ENCODE results near the gene RSPRY1.
"Not testable (repeated sequence)": the region's sequence is repeated elsewhere in the genome, so short reads cannot be mapped to it uniquely, and the experiment has no call there.

The RSPRY1 gene

DNA sequence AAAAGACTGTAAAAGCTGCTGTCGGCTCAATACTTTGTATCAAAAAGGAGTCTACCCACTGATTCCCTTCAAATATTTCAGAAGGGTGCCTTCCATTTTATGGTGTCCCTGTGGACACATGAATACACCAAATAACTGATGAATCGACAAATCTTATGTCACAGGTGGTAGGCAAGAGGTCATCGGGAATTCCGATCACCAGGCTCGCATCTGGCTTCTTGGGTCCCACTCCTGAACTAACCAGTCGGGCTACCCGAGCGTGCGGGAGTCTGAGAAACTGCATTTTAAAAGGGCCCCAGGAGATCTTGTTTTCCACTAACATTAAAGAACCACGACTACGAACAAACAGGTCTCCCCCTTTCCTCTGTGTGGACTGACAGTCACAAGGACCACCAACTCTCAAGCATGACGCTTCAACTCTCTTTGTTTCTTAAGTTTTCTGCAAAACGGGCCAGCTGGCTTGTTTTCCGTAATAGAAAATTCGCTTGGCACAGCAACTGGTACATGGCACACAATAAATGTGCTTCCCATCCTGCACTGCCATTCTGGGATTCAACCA, 1.2 kb upstream of the RSPRY1 start:
- in situ Hi-C loops (cut with MboI; ENCODE audit: low sequenced_read_pairs): no loop called here

DNA sequence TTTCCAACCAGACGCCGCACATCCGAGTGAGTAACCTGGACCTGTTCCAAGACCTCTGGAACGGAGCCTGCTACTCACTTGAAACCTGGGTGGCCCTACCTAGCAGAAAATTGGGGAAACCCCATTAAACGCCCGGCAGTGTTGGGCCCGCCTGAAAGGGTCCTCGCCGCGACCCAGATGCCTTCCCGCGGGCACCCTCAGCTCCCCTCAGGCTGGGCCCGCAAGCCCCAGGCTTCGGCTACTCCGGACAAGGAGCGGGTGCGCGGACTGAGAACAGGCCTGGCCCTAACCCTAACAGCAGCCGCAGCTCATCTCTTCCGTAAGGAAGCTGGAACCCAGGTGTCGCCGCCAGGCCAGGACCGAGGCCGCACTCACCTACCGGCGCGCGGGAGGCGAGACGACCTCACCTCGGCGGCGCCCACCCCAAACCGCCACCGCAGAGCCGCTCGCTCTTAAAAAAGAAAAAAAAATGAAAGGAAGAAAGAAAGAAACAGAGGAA, 634 bp upstream of the RSPRY1 start:
- in situ Hi-C loops (cut with MboI; ENCODE audit: low sequenced_read_pairs): no loop called here

DNA sequence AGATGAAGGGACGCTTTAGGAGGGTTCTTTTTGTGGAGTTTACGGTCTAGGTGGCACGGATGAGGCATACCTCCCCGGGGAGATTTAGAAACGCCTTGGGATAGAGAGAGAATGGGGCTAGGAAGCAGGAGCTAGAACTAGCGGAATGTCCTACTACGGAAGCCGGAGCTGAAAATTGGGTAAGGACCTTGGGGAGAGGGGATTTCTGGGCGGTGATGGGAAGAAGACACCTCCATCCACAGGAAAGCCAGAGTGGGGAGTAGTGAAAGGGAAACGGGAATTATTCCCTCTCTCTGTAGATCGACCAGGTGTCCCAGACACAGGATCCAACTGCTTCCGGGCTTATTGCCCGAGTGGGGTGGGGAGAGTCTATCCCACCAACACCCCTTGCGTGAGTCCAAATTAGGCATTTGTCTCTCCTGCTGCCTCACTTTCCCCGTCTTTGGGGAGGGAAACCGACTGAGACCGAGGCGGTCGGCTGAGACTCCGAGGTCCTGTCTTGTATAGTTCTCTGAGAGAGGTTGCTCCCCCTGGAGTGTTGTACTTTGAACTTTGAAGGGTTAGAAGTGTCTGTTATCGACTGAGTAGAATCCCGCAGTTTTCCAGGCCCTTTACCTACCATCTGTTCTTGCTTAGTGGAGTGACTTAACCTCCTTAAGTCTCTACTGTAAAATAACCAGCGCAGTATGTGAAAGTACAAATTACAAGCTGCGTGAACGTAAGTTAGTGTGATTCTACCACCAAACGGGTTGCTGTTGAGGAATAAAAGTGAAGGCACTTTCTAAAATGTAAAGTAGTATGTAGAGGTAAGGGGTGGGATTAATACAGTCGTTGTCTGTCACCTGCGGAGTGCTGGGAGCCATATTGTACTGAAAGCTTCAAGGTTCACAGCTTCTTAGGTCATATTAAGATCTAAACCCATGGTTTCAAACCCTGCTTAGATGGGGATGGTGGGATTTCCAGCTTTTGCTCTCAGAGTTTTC, 1.0 kb downstream of the RSPRY1 start:
- in situ Hi-C loops (cut with MboI; ENCODE audit: low sequenced_read_pairs): no loop called here

DNA sequence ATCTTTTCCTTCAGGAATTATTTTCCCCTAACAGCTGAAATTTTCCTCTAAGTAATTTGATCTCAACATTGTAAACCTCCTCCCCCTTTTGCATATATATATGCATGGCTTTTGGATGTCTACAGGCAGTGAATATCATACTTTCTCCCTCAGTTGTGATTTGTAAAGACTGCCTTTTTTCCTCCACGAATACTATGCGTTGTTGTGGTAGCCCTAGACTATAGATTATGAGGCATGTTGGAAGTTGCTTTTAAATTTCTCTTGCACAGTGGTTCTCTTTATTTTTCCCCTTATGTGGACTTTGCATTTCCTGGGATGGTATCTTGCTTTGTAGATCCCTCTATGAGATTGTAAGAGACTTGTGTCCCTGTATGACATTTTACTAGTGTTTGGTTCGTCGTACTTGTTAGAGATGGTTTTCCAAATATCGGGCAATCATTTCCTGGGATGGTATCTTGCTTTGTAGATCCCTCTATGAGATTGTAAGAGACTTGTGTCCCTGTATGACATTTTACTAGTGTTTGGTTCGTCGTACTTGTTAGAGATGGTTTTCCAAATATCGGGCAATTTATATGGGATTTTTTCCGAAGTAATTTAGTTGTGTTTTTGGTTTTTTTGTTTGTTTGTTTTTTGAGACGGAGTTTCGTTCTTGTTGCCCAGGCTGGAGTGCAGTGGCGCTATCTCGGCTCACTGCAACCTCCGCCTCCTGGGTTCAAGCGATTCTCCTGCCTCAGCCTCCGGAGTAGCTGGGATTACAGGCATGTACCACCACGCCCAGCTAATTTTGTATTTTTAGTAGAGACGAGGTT, 2.0 kb downstream of the RSPRY1 start:
- in situ Hi-C loops (cut with MboI; ENCODE audit: low sequenced_read_pairs): not testable (repeated sequence)

DNA sequence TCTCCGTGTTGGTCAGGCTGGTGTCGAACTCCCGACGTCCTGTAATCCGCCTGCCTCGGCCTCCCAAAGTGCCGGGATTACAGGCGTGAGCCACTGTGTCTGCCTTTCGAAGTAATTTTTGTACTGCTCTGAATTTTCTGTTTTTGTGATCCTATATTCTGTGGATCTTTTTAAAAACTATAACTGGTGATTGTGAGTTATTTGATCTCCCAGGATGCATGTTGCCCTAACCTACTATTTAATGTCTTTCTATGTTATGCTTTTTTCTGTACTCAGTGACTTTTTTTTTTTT, 2.5 kb downstream of the RSPRY1 start:
- in situ Hi-C loops (cut with MboI; ENCODE audit: low sequenced_read_pairs): no loop called here

DNA sequence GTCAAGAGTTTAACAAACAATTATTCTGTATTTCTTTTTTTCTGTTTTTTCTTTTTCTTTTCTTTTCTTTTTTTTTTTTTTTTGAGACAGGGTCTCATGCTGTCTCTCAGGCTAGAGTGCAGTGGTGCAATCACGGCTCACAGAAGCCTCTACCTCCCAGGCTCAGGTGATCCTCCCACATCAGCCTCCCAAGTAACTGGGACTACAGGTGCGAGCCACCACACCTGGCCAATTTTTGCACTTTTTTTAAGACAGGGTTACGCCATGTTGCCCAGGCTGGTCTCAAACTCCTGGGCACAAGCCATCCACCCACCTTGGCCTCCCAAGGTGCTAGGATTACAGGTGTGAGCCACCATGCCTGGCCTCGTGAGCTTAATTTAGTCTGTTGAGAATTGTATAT, 3.4 kb downstream of the RSPRY1 start:
- in situ Hi-C loops (cut with MboI; ENCODE audit: low sequenced_read_pairs): not testable (repeated sequence)

DNA sequence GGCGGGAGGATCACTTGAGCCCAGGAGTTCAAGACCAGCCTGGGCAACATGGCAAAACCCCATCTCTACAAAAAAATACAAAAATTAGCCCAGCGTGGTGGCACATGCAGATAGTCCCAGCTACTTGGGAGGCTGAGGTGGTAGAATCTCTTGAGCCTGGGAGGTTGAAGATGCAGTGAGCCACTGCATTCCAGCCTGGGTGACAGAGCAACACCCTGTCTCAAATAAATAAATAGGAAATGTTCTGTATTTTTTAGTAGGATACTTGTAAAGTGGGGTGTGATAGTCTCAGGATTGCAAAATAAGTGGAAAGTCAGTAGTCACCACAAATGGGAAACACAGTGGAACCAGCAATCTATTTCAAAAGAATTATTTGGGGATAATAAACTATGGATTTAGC, 4.0 kb downstream of the RSPRY1 start:
- in situ Hi-C loops (cut with MboI; ENCODE audit: low sequenced_read_pairs): no loop called here

DNA sequence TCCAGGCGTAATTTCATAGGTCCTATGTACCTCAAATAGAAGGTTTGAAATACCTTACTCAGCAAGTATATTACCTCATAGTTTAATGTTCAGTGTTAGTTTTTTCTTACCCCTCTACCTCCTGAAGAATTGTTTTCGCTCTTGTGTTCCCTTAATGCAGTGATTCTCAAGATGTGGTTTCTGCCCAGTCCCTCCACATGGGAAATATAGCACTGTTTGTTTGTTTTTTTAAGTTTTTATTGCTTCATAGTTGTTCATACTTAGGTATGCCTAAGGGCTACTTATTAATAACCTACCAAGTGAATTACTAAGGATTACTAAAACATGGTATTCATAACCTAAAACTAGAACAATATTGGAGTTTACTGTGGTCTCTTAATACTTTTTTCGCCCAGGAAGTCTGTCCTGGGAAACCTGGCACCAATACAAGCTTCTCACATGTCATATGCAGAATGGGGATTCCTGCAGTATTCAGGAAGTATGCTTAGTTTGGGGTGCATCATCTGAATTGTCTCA, 5.0 kb downstream of the RSPRY1 start:
- in situ Hi-C loops (cut with MboI; ENCODE audit: low sequenced_read_pairs): no loop called here

DNA sequence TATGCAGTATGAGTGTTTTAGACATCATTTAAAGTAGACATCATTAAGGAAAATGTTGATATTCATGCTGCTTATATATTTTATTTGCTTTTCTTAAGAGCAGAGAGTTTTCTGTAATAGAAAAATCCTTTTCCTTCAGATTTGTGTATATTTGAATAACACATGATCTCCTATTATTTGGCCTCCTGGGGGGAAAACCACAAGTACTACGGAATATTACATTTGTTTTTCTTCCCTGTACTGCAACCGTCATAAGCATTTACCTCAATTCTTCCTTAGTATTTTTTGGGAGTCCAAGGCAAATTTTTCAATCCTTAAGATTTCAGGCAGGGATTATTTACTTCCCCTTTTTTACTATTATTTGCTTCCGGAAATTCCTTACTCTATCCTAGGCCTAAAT, 6.0 kb downstream of the RSPRY1 start:
- in situ Hi-C loops (cut with MboI; ENCODE audit: low sequenced_read_pairs): no loop called here

DNA sequence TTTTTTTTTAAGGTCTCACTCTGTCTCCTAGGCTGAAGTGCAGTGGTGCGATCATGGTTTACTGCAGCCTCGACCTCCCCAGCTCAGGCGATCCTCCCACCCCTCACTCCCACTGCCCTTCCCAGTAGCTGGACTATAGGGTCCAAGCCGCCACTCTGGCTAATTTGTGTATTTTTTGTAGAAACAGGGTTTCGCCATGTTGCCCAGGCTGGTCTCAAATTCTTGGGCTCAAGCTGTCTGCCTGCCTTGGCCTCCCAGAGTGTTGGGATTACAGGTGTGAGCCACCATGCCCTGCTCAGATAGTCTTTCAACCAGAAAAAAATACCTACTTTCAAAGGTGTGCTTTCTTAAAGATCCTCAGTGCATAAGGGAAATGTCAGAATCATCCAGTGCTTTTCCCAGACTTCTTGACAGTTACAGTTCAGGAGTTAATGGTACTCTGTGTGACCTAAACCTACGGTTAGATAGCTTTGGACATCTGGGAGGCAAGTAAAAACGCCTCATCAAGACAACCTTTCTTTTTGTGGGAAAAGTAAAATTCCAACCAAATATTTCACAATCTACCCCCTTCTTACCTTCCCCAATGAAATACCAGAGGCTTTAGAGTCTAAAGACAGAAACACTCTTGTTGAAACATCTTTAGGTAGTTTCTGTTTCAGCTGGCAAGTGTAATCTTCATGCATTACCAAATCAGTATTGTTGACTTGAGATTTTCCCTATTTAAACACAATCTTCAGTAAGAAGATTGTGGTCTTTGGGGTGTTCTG, 6.8 kb downstream of the RSPRY1 start:
- in situ Hi-C loops (cut with MboI; ENCODE audit: low sequenced_read_pairs): no loop called here

DNA sequence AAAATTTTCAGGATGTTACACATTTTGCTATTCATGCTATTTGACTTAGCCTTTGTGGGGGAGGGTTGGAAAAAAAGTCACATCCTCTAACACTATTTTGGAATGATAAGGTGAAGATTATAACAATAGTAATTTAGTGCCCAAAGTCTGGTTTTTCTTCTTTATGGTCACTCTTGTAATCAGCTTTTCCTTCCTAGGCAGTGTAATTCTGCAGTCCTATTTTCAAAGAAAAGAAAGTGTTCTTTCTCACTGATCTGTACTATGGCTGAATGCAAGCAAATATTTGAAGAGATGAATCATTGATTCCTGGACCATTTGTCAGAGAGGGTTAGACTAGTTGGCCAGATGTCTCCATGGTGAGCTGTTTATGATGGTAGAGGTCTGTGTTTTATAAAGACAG, 8.4 kb downstream of the RSPRY1 start:
- in situ Hi-C loops (cut with MboI; ENCODE audit: low sequenced_read_pairs): no loop called here

DNA sequence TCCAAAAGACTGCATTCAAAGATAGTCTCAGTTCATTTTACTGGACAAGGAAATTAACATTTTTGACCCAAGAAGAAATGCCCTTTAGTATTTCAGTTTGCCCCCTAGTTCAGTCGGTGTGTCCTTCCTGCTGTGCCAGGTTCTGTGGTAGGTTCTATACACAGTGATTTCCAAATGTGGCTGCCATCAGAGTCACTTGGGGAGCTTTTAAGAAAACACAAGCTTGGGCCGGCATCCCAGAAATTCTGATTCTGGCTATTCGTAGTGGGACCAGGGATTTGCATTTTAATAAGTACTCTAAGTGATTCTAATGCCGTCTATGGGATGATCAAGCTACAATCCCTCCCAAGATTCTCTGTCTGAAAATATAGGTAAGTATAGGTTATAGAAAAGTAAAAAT, 10.2 kb downstream of the RSPRY1 start:
- in situ Hi-C loops (cut with MboI; ENCODE audit: low sequenced_read_pairs): no loop called here

DNA sequence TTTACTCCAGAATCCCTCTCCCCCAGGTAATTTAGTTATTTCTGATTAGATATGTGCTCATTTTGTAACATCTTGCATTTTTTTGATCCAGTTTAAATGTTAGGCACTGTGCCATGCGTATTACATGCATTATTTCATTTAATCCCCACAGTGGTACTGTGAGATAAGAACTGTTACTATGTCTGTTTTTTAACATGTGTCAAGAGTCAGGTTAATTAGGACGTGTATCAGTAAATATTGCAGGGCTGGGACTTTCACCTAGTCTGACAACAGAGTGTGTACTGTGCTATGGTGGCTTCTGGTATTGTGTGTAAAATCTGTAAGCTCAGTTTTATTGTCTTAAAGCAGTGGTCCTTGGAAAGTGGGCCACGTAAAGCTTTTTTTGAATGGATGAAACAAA, 10.6 kb downstream of the RSPRY1 start:
- in situ Hi-C loops (cut with MboI; ENCODE audit: low sequenced_read_pairs): no loop called here

DNA sequence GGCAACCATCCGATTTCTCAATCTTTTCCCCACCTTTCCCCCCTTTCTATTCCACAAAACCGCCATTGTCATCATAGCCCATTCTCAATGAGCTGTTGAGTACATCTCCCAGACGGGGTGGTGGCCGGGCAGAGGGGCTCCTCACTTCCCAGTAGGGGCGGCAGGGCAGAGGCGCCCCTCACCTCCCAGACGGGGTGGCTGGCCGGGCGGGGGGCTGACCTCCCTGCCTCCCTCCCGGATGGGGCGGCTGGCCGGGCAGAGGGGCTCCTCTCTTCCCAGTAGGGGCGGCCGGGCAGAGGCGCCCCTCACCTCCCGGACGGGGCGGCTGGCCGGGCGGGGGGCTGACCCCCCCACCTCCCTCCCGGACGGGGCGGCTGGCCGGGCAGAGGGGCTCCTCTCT, 14.2 kb downstream of the RSPRY1 start:
- in situ Hi-C loops (cut with MboI; ENCODE audit: low sequenced_read_pairs): not testable (repeated sequence)

DNA sequence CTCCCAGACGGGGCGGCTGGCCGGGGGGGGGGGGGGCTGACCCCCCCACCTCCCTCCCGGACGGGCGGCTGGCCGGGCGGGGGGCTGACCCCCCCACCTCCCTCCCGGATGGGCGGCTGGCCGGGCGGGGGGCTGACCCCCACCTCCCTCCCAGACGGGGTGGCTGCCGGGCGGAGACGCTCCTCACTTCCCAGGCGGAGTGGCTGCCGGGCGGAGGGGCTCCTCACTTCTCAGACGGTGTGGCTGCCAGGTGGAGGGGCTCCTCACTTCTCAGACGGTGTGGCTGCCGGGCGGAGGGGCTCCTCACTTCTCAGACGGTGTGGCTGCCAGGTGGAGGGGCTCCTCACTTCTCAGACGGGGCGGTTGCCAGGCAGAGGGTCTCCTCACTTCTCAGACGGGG, 14.8 kb downstream of the RSPRY1 start:
- in situ Hi-C loops (cut with MboI; ENCODE audit: low sequenced_read_pairs): not testable (repeated sequence)

DNA sequence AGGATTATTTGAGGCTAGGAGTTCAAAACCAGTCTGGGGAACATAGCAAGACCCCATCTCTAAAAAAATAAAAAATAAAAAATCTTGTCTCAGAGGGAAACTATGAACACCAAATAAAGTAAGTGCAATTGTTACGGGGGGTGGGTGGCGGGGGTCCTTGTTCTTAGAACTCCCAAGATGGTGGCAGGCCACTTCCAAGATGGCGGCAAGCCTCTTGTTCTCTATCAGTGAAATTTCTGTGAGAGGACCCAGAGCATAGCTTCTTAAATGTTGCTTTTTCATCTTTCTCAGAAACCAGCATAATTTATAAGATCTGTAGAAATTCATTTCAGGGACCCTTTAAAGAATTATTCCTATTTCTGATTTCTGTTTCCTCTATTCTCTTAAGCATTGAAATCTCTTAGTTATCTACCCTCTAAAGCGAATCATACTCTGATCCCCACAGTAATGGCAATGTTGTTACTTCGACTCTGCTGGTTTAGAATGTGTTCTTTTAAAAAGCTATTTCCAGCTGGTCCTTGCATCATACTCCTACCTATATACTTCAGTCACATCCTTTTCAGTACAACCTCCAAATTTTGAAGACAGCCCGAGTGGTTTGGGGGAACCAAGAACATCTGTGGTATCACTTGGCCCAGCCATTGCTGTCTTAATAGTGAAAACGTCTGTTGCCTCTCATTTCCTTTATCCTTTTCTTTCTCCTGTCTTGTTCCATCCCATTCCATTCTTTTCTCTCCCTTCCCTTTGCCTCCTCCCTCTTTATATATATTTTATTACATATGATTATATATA, 16.2 kb downstream of the RSPRY1 start:
- in situ Hi-C loops (cut with MboI; ENCODE audit: low sequenced_read_pairs): no loop called here

DNA sequence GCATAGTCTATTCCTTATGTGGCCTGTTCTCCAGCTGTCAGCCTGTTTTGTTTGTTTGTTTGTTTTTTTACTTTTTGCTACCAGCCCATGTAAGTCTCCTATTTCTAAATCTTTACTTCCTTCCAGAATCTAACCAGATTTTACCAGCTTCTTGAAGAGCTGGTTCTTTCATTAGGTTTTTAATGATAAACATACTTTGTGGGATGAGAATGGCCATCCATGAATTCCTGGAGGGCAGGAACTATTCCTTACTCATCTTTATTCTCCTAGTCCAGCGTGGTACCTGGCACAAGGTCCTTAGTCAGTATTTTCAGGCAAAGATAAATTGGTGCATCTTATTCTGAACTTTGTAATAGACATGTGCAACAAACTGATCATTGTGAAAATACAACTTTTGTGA, 17.3 kb downstream of the RSPRY1 start:
- in situ Hi-C loops (cut with MboI; ENCODE audit: low sequenced_read_pairs): no loop called here

DNA sequence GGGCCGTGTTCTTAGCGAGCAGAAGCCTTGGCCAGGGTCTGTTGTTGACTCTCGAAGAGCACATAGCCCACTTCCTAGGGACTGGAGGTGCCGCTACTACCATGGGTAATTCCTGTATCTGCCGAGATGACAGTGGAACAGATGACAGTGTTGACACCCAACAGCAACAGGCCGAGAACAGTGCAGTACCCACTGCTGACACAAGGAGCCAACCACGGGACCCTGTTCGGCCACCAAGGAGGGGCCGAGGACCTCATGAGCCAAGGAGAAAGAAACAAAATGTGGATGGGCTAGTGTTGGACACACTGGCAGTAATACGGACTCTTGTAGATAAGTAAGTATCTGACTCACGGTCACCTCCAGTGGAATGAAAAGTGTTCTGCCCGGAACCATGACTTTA, 18.5 kb downstream of the RSPRY1 start:
- in situ Hi-C loops (cut with MboI; ENCODE audit: low sequenced_read_pairs): no loop called here

DNA sequence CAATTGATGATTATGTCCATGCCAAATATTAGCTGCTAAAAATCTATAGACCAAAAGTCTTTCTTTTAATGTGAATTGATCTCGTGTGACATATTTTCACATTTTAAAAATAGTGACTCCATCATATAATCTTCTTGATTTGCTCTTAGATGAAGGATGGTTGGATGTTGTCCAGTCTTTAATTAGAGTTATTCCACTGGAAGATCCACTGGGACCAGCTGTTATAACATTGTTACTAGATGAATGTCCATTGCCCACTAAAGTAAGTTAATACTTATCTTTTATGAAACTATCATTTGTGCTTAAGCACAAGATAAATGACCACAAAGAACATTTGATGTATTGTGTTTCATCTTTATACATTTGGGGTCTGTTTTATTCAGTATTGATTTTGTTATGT, 22.8 kb downstream of the RSPRY1 start:
- in situ Hi-C loops (cut with MboI; ENCODE audit: low sequenced_read_pairs): no loop called here

DNA sequence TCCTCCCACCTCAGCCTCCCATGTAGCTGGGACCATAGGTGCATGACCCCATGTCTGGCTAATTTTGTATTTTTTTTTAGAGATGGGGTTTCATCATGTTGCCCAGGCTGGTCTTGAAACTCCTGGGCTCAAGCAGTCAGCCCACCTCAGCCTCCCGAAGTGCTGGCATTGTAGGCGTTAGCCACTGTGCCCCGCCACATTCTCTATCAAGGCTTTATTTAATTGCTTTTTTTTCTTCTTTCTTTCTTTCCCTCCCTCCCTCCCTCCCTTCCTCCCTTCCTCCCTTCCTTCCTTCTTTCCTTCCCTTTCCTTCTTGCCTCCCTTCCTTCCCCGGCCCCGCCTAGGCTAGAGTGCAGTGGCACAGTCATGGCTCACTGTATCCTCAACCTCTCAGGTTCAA, 23.7 kb downstream of the RSPRY1 start:
- in situ Hi-C loops (cut with MboI; ENCODE audit: low sequenced_read_pairs): no loop called here
